ENCODE results near the gene KRT10. TPM values are rescaled to one million over a fixed set of nuclear protein-coding genes. Genes with fewer than 3 reads are reported as not detected.

Gene KRT10
- total and polyA plus RNA-seq, 9 of the 15 experiments (the other 6 are each of a cell fraction or from before 2014, with no cell fraction given) = 47.0 to 179 (median 76.2) TPM

DNA sequence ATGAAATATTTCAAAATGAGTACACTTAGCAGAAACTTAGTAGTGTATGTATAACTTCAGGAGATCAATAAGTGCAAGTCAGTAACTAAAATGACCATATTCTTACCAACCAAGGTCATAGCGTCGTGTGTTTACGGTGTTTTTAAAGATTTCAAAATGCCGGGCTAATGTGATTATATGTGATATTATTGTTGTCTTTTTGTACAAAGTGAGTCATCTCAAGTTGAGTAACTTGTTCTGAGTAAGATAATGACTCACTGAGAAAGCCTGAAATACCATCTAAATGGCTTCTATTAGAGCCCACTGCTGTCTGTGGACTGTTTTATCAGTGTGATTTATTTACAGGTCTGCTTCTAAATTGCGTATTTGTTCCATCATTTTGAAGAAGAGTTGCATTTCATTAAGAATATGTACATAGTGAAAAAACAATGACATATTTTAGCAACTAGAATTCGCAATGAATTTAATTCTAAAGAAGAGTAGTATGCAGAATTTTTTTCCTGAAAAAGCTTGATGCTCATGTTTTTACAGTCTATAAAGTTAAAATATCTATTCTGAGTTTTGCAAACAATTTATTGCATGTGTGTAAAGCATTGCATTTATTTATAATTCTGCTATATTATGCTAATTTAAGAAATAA lies 31.9 kb upstream of the KRT10 start (continued):
- TF ChIP-seq, protein P1, sequence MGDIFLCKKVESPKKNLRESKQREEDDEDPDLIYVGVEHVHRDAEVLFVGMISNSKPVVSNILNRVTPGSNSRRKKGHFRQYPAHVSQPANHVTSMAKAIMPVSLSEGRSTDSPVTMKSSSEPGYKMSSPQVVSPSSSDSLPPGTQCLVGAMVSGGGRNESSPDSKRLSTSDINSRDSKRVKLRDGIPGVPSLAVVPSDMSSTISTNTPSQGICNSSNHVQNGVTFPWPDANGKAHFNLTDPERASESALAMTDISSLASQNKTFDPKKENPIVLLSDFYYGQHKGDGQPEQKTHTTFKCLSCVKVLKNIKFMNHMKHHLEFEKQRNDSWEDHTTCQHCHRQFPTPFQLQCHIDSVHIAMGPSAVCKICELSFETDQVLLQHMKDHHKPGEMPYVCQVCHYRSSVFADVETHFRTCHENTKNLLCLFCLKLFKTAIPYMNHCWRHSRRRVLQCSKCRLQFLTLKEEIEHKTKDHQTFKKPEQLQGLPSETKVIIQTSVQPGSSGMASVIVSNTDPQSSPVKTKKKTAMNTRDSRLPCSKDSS (IDR thresholded peaks at IDR 0.05; ENCODE audit: low read depth, partially characterized antibody) = no peak
- TF ChIP-seq, protein P2, sequence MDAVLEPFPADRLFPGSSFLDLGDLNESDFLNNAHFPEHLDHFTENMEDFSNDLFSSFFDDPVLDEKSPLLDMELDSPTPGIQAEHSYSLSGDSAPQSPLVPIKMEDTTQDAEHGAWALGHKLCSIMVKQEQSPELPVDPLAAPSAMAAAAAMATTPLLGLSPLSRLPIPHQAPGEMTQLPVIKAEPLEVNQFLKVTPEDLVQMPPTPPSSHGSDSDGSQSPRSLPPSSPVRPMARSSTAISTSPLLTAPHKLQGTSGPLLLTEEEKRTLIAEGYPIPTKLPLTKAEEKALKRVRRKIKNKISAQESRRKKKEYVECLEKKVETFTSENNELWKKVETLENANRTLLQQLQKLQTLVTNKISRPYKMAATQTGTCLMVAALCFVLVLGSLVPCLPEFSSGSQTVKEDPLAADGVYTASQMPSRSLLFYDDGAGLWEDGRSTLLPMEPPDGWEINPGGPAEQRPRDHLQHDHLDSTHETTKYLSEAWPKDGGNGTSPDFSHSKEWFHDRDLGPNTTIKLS (IDR thresholded peaks at IDR 0.05; ENCODE audit: borderline replicate concordance, low read depth) = no peak
- TF ChIP-seq, protein P3, sequence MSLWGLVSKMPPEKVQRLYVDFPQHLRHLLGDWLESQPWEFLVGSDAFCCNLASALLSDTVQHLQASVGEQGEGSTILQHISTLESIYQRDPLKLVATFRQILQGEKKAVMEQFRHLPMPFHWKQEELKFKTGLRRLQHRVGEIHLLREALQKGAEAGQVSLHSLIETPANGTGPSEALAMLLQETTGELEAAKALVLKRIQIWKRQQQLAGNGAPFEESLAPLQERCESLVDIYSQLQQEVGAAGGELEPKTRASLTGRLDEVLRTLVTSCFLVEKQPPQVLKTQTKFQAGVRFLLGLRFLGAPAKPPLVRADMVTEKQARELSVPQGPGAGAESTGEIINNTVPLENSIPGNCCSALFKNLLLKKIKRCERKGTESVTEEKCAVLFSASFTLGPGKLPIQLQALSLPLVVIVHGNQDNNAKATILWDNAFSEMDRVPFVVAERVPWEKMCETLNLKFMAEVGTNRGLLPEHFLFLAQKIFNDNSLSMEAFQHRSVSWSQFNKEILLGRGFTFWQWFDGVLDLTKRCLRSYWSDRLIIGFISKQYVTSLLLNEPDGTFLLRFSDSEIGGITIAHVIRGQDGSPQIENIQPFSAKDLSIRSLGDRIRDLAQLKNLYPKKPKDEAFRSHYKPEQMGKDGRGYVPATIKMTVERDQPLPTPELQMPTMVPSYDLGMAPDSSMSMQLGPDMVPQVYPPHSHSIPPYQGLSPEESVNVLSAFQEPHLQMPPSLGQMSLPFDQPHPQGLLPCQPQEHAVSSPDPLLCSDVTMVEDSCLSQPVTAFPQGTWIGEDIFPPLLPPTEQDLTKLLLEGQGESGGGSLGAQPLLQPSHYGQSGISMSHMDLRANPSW (CRISPR knock-in tag; IDR thresholded peaks at IDR 0.05) = no peak
- no peak for TF ChIP-seq MYC (IDR thresholded peaks at IDR 0.05; ENCODE audit: low read depth, low read length)
- no peak for TF ChIP-seq MYC (CRISPR knock-in tag; IDR thresholded peaks at IDR 0.05; ENCODE audit: borderline replicate concordance, low read depth)
- no peak for TF ChIP-seq DIDO1 (tag; IDR thresholded peaks at IDR 0.05; ENCODE audit: low read depth)
- peak; percentile 97 for TF ChIP-seq JUND (IDR thresholded peaks at IDR 0.05; ENCODE audit: borderline replicate concordance, low read depth, low read length)
- peak; percentile 98 for TF ChIP-seq JUND (tag; IDR thresholded peaks at IDR 0.05; ENCODE audit: borderline replicate concordance, low read depth, low read length)
- no peak for TF ChIP-seq RFX5 (IDR thresholded peaks at IDR 0.05; ENCODE audit: low read depth, low read length)
- TF ChIP-seq LARP7 (IDR thresholded peaks at IDR 0.05) = no peak
- TF ChIP-seq, protein P4, sequence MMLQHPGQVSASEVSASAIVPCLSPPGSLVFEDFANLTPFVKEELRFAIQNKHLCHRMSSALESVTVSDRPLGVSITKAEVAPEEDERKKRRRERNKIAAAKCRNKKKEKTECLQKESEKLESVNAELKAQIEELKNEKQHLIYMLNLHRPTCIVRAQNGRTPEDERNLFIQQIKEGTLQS (IDR thresholded peaks at IDR 0.05) = peak; percentile 99
- TF ChIP-seq, protein P4 (CRISPR knock-in tag; conservative IDR thresholded peaks at IDR 0.05) = peak; percentile 66; the same call in 1 of the 2 replicates
- TF ChIP-seq, protein P5, sequence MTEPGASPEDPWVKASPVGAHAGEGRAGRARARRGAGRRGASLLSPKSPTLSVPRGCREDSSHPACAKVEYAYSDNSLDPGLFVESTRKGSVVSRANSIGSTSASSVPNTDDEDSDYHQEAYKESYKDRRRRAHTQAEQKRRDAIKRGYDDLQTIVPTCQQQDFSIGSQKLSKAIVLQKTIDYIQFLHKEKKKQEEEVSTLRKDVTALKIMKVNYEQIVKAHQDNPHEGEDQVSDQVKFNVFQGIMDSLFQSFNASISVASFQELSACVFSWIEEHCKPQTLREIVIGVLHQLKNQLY (CRISPR knock-in tag; conservative IDR thresholded peaks at IDR 0.05) = no peak
- TF ChIP-seq, protein P6, sequence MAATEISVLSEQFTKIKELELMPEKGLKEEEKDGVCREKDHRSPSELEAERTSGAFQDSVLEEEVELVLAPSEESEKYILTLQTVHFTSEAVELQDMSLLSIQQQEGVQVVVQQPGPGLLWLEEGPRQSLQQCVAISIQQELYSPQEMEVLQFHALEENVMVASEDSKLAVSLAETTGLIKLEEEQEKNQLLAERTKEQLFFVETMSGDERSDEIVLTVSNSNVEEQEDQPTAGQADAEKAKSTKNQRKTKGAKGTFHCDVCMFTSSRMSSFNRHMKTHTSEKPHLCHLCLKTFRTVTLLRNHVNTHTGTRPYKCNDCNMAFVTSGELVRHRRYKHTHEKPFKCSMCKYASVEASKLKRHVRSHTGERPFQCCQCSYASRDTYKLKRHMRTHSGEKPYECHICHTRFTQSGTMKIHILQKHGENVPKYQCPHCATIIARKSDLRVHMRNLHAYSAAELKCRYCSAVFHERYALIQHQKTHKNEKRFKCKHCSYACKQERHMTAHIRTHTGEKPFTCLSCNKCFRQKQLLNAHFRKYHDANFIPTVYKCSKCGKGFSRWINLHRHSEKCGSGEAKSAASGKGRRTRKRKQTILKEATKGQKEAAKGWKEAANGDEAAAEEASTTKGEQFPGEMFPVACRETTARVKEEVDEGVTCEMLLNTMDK (IDR thresholded peaks at IDR 0.05; ENCODE audit: borderline replicate concordance, insufficient read depth, low read depth, low read length, poor library complexity, severe bottlenecking) = no peak
- TF ChIP-seq RBFOX2 (IDR thresholded peaks at IDR 0.05; ENCODE audit: low read depth, low read length) = no peak
- no peak for TF ChIP-seq NFXL1 (CRISPR knock-in tag; IDR thresholded peaks at IDR 0.05)
- TF ChIP-seq SAFB2 (IDR thresholded peaks at IDR 0.05; ENCODE audit: borderline replicate concordance, low read depth, low read length, severe bottlenecking) = no peak
- no peak for TF ChIP-seq ZNF133 (CRISPR knock-in tag; IDR thresholded peaks at IDR 0.05)
